ENCODE data around the gene MAML2.

DNA sequence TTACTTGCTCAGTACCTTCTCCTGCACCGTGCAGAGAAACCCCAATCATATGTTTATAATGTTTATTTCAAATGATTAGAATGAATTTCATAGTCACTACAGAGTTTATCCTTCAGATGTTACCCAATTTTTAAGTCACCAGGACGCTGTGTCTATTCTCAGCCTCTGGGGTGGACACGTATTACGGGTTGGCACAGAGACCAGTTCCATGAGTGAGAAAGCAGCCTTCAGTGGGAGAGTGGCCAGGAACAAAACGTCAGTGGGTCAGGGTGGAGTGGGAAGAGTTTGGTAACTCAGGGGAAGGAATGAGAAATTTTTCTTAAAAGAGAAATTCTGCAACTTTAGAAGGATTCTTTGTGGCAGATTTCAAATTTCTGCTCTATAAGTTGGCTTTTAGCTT is 342.0 kb downstream of the MAML2 start:
- TF ChIP-seq, protein P1, sequence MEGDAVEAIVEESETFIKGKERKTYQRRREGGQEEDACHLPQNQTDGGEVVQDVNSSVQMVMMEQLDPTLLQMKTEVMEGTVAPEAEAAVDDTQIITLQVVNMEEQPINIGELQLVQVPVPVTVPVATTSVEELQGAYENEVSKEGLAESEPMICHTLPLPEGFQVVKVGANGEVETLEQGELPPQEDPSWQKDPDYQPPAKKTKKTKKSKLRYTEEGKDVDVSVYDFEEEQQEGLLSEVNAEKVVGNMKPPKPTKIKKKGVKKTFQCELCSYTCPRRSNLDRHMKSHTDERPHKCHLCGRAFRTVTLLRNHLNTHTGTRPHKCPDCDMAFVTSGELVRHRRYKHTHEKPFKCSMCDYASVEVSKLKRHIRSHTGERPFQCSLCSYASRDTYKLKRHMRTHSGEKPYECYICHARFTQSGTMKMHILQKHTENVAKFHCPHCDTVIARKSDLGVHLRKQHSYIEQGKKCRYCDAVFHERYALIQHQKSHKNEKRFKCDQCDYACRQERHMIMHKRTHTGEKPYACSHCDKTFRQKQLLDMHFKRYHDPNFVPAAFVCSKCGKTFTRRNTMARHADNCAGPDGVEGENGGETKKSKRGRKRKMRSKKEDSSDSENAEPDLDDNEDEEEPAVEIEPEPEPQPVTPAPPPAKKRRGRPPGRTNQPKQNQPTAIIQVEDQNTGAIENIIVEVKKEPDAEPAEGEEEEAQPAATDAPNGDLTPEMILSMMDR (IDR thresholded peaks at IDR 0.05) = no peak
- TF ChIP-seq POLR2A (IDR thresholded peaks at IDR 0.05) = no peak
